ENCODE data around the gene SORL1-AS1.

Gene SORL1-AS1

GRCh38 chr11:121476379-121477032 is 23.7 kb upstream of the SORL1-AS1 start:
- DNase-seq (ENCODE audit: low read depth in 1 of 2, low spot score in 1 of 2): no peak

DNA sequence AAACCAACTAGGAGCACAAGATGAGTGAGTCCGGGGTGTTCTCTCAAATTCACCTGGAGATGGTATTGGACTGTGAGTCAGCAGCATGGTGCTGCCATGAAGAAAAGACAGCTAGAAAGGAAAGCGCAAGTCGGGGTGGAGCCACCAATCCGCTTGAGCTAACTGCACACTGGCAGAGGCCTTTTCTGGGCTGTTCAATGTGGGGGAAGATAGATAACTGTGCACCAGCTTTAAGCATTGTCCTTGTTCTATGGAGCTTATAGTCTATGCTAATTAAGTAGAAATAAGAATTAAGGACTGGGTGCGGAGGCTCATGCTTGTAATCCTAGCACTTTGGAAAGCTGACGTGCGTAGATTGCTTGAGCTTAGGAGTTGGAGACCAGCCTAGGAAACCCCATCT is 21.9 kb upstream of the SORL1-AS1 start:
- DNase-seq (ENCODE audit: low read depth in 1 of 2, low spot score in 1 of 2): no peak

DNA sequence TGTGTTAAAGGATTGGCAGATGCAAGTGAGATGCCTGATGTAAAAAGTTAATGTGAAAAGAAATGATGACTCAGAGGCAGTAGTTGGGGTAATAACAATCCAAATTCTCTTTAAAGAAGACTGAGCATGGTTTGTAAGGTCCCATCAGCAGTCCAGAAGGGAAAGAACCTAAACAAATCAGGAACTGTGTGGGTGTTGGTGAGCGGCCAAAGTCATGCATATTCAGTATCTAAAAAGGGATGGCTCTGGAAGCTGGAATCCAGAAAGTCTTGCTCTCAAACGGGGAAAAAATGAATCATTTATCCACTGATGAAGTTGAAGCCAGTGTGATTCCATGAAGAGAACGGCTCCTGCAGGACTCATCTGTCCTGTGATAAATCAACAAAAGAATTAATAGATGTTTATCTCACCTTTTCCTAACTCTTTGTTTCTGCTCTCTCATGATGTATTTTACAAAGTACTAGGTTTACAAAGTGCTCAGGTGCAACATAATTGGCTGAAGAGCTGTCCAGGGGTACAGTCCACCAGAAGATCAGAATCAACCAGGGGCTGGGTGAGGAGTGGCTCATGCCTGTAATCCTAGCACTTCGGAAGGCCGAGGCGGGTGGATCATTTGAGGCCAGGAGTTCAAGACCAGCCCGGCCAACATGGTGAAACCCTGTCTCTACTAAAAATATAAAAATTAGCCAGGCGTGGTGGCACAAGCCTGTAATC is 20.5 kb upstream of the SORL1-AS1 start:
- no peak for DNase-seq (ENCODE audit: low read depth in 1 of 2, low spot score in 1 of 2)

DNA sequence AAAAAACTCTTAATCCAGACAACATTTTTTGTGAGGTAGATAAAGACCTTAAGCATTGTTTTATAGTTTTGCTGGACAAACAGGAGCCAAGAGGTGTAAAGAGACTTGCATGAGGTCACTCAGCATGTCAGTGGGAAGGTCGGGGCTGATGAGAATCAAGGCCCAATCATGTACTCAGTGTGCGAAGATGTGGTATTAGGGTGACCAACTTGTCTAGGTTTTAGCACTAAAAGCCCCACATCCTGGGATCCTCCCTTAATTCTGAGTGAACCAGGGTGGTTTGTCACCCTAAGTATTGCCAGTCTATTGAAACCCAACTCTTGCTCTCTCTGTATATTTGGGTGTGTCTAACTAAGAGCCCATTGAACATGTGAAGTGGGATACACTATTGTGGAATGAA is 19.5 kb upstream of the SORL1-AS1 start:
- no peak for DNase-seq (ENCODE audit: low read depth in 1 of 2, low spot score in 1 of 2)

- DNase-seq (ENCODE audit: low read depth in 1 of 2, low spot score in 1 of 2): no peak
These were observed 18.4 kb upstream of the SORL1-AS1 start for GRCh38 chr11:121471167-121471566.

DNA sequence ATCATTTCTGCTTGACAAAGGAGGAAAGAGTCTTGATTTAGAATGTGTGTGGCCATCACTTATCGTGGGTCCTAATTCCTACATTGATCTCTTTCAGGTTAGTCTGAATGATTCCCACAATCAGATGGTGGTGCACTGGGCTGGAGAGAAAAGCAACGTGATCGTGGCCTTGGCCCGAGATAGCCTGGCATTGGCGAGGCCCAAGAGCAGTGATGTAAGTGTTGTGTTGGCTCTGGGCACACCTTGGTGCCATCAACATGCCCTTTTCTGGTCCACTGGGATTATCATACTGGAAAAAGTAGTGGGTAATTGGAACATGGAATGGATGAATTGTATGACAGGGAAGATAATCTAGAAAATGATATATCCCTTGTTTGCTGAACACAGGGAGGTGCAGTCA is 17.1 kb upstream of the SORL1-AS1 start:
- DNase-seq (ENCODE audit: low read depth in 1 of 2, low spot score in 1 of 2): no peak

DNA sequence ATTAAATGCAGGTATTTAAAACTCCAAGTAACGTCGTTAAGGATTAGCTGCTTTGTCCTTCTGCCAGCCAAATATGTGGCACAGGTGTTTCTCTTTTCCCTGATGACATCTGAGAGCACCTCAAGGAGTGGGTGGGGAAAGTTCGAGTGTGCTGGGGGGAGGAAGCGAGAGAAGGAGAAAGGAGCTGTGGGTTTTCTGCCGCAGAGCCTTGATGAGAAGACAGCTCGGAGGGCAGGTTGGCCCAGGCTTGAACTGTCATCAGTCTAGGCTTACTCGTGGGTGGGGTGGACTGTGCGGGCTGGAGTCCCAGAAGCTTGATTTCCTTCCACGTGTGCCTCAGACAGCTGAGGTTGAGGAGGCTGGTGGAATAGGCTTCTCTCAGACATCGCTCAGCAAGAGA is 15.2 kb upstream of the SORL1-AS1 start:
- DNase-seq (ENCODE audit: low read depth in 1 of 2, low spot score in 1 of 2): peak; percentile 45 to 77

DNA sequence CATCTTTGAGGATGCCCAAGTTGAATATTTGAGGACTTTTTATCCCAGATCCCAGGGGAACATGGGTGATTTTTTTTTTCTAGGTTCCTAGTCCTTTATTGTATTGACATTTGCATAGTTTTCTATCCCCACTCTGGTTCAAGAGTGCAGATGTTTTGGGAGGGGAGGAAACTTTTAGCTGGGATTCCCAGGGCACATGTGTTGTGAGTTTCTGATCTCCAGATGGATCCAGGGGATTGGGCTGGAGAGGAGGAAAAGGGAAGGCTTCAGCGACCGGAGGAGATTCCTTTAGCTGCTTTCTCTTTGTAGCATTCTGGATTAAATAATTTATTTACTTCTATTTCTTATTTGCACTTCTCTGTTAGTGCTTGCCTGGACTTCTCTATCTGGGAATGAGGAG is 14.7 kb upstream of the SORL1-AS1 start:
- no peak for DNase-seq (ENCODE audit: low read depth in 1 of 2, low spot score in 1 of 2)

- peak in 1 of 2 donors; percentile 60 for DNase-seq (ENCODE audit: low read depth in 1 of 2, low spot score in 1 of 2)
These were observed 13.5 kb upstream of the SORL1-AS1 start for GRCh38 chr11:121466063-121466794.

- DNase-seq (ENCODE audit: low read depth in 1 of 2, low spot score in 1 of 2): no peak
These were observed 12.9 kb upstream of the SORL1-AS1 start for GRCh38 chr11:121465709-121466062.

DNA sequence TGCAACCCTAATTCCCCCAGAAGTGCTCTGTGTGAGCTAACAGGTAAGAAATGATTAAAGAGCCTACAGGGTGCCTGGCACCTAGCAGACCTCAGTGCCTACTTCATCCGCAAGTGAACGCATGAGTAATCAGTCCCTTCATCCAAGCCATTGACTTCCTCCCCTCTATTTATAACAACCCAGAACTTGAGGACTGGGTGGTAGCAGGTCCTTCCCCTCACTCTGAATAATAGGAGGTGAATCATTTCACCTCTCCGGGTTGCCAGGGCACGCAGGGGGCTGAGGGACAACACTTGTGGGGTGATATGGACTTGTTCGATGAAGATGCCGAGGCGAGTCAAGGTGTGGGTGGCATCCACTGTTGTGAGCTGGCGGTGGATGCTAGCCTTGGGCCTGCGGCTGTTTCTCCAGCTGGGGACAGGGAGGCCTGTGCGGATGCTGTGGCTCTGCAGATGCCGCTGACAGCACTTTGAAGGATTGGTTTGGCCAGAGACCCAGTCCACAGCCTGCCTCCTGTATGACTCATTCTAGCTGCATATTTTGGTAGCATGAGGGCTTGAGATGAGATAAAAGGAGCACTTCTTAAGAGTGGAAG is 11.7 kb upstream of the SORL1-AS1 start:
- DNase-seq (ENCODE audit: low read depth in 1 of 2, low spot score in 1 of 2): peak; percentile 61 to 79

DNA sequence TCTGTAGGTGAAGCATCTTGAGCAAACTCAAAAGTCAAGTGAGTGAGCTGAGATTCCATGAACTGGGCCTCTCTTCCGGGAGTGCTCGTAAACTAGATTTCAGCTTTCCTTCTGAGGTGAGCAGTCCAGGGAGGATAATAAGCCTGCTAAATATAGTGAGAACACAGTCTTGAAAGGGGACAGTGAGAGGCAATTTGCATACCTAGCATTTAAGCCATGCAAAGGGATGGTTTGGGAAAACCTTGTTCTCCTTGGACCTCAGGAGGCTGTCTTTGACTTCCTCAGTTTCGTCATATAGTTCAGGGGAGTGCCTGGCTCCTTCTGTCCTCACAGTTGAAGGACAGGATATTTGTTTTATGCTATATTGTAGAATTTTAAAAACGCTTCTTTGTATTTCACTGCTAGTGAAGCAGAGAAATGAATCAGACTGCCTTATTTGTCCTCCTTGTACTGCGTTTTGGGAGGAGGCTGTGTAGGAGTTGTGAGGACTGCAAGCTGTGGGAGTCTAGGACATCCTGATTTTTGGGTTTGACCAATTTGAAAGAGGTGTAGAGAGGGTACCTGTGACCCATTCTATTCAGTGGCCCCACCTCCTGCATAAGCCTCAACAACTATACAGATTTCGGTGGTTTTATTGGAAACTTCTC is 11.0 kb upstream of the SORL1-AS1 start:
- DNase-seq (ENCODE audit: low read depth in 1 of 2, low spot score in 1 of 2): no peak

GRCh38 chr11:121461843-121462242 is 9.1 kb upstream of the SORL1-AS1 start:
- DNase-seq (ENCODE audit: low read depth in 1 of 2, low spot score in 1 of 2): no peak

DNA sequence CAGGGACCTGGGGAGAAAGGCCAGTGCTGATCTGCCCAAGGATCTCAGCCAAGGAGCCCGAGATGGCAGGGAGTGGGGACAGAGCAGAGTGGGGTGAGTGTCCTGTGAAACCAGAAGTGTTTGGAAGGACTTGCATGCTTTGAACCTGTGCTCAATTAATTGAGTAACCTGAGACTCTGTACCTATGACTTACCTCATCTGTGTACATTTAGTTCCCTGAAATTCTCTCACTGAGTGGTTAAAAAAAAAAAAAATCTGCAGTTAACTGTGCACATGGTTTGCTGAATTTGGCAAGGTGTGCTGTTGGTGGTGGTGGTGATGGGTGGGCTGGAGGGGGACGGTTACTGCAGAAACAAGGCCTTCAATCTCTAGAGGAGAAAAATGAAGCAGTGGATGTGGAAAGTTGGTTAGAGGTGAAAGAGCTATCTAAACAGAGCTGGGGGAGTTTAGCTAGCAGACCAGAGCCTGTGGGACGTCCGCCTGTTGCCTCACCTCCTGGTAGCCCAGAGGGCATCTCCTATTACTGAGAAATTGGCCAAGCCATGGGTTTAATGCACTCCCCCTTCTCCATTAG is 8.3 kb upstream of the SORL1-AS1 start:
- no peak for DNase-seq (ENCODE audit: low read depth in 1 of 2, low spot score in 1 of 2)

GRCh38 chr11:121459413-121460017 is 6.7 kb upstream of the SORL1-AS1 start:
- no peak for DNase-seq (ENCODE audit: low read depth in 1 of 2, low spot score in 1 of 2)

DNA sequence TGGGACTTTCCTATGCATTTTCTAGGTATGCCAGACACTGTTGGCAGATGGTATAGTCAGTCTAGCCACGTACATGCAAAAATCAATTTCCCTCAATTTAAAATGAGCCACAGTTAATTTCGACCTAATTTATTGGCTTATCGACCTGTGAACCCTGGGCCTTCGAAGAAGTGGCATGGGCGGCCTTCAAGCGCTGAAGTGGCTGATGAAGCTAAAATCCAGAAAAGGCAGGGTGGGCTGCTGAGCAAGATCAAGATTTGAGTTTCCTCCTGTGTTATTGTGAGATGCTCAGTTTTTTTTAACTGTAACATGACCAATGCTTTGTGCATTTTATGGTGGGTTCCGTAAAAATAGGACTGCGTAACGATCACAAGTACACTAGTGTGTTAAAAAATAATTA is 5.8 kb upstream of the SORL1-AS1 start:
- DNase-seq (ENCODE audit: low read depth in 1 of 2, low spot score in 1 of 2): no peak

- no peak for DNase-seq (ENCODE audit: low read depth in 1 of 2, low spot score in 1 of 2)
These were observed 4.2 kb upstream of the SORL1-AS1 start for GRCh38 chr11:121456816-121457431.

DNA sequence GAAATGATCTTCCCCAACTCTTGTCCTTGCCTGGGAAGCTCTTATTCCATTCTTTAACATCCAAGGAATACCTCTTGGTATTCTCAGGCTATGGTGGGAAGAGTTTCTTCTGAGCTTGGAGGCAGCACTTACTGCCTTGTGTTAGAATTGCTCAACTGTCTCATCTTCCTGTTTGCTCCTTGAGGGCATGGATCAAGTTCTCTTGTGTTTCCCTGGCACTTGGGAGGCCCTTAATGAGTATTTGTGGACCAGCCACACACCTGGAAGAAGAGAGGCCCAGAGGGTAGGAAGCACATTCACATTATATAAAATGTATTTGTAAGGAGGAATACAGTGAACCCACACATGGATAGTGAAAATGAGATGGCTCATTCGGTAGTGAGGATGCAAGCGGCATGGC is 3.4 kb upstream of the SORL1-AS1 start:
- DNase-seq (ENCODE audit: low read depth in 1 of 2, low spot score in 1 of 2): no peak

DNA sequence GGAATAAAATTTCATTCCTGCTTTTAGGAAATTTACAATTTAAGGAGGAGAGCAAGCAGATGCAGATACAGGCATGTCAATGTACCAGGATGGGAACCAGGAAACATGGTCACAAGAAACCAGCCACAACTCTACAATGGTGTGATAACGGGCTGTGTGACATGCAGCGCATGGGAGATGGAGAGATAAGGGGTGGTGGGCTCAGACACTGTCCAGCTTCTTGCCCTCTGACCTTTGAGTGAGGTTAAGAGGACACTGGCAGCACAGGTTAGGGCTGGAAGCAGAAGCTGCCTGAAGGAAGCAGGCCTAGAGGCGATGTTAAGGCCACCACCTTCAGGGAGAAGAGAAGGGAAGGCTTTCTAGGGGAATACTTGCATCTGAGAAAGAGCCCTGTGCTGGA is 2.3 kb upstream of the SORL1-AS1 start:
- no peak for DNase-seq (ENCODE audit: low read depth in 1 of 2, low spot score in 1 of 2)

- DNase-seq (ENCODE audit: low read depth in 1 of 2, low spot score in 1 of 2): no peak
These were observed 977 bp upstream of the SORL1-AS1 start for GRCh38 chr11:121453589-121454299.

All from activated CD4-positive, alpha-beta T cell treated with anti-CD3 and anti-CD28 coated beads, Interleukin-2, amount 50 U/mL, for 24 hours (primary cell).